HG03045 (cell line): Measurements from ENCODE around the gene MROH2A.

Experiments used
- ATAC-seq: cut with Tn5 transposase; IDR thresholded peaks from one replicate; pipeline ENCODE4 v1.9.1; 2021; ENCODE audit warnings: mild to moderate bottlenecking, moderate library complexity; ENCODE audit not compliant: unreplicated experiment

The MROH2A gene

DNA sequence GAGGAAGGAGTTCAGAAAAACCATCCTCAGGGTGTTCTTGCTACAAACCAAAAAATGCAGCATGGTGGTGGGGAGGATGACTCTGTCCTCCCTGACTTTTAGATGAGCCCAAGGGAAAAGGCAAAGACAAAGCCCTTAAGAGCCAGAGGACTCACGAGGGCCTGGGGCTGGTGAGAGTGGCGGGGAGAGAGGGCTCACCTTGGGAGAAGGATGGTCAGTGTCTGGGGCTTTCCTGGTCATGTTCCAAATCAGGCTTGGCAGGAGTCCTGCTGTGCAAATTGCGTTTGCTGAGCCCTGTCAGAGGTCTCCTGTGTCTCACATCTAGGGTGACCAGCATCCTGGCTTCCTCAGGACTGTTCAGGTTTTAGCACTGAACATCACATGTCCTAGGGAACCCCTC, 13.4 kb upstream of the MROH2A start:
- ATAC-seq: no peak

DNA sequence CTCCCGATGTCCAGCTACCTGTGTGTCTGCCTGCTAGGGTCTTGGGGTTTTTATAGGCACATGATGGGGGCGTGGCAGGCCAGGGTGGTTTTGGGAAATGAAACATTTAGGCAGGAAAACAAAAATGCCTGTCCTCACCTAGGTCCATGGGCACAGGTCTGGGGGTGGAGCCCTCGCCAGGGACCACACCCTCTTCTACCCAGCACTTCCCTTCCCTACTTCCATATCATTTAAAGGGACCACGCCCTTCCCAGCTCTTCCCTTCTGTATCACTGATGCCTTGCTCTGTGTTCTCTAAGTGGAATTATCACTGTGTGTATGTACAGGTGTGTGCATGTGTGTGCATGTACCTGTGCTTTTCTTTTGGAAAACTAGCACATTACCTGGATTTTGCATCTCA, 11.7 kb upstream of the MROH2A start:
- ATAC-seq: no peak

DNA sequence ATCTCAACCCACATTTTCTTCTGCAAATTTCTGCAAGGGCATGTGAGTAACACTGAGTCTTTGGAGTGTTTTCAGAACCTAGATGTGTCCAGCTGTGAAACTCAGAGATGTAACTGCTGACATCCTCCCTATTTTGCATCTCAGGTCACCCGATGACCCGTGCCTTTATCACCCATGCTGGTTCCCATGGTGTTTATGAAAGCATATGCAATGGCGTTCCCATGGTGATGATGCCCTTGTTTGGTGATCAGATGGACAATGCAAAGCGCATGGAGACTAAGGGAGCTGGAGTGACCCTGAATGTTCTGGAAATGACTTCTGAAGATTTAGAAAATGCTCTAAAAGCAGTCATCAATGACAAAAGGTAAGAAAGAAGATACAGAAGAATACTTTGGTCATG, 10.1 kb upstream of the MROH2A start:
- ATAC-seq: no peak

DNA sequence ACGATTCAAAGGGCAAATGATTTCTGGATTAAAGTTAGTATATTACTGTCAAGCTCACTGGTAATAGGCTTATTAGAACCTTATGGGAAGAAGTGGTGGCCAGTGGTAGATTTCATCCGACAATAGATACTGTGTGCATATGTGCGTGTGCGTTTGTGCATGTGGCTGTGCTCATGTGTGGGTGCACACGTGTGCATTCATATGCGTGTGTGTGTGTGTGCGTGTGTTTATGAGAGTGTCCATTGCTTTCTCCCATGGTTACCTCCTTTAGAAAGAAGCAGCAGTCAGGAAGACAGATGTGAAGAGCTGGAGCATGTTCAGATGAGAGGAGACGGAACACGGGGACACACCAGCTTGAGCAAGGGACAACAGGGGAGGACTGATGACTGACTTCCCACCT, 8.9 kb upstream of the MROH2A start:
- no peak for ATAC-seq

DNA sequence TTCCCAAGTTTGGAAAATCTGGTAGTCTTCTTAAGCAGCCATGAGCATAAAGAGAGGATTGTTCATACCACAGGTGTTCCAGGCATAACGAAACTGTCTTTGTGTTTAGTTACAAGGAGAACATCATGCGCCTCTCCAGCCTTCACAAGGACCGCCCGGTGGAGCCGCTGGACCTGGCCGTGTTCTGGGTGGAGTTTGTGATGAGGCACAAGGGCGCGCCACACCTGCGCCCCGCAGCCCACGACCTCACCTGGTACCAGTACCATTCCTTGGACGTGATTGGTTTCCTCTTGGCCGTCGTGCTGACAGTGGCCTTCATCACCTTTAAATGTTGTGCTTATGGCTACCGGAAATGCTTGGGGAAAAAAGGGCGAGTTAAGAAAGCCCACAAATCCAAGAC, 6.0 kb upstream of the MROH2A start:
- ATAC-seq: no peak

DNA sequence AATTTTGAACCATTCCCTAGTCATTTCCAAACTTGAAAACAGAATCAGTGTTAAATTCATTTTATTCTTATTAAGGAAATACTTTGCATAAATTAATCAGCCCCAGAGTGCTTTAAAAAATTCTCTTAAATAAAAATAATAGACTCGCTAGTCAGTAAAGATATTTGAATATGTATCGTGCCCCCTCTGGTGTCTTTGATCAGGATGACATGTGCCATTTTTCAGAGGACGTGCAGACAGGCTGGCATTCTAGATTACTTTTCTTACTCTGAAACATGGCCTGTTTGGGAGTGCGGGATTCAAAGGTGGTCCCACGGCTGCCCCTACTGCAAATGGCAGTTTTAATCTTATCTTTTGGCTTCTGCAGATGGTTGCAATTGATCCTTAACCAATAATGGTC, 5.5 kb upstream of the MROH2A start:
- ATAC-seq: no peak

DNA sequence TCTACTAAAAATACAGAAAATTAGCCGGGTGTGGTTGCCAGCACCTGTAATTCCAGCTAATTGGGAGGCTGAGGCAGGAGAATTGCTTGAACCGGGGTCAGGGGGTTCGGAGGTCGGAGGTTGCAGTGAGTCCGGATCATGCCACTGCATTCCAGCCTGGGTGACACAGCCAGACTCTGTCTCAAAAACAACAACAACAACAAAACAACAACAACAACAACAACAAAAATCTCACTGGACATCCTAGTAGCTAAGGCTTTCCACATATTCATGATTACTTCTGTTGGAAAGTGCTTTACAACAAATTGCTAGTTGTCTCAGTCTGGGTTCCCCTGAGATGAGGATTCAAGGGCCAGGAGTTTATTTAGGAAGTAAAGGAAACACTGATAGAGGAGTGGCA, 4.3 kb upstream of the MROH2A start:
- no peak for ATAC-seq

DNA sequence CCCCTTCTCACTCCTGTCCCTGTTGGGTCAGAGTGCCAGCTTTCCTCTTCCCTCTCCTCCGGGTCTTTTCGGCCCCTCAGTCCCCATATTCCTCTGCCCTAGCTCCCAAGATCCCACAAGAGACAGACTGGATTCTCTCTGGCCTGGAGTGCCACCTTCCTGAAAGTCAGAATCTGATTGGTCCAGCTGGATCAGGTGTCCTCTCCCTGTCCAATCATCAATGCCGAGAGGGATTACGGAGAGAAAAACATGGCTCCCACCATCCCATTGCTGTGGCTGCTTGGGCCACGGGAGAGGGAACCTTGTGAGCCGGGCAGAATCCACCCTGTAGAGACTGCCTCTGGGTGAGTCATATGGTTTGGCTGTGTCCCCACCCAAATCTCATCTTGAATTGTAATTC, 2.7 kb upstream of the MROH2A start:
- ATAC-seq: no peak

DNA sequence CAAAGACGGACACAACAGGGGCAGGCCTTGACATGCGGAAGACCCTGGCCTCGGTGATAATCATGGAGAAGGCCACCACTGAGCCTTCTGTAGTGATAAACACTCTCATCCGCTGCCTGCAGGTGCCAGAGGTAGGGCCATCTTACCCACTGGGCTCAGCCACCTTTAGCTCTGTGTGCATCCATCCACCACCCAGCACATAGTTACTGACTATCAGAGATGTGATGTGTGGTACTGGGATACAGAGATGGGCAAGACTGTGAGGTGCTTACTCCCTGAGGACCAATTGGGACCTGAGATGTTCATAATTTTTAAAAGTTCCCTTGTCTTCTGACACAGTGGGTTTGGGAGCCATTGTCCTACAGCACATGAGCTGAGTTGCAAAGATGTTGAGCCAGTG, 1.6 kb downstream of the MROH2A start:
- ATAC-seq: no peak

DNA sequence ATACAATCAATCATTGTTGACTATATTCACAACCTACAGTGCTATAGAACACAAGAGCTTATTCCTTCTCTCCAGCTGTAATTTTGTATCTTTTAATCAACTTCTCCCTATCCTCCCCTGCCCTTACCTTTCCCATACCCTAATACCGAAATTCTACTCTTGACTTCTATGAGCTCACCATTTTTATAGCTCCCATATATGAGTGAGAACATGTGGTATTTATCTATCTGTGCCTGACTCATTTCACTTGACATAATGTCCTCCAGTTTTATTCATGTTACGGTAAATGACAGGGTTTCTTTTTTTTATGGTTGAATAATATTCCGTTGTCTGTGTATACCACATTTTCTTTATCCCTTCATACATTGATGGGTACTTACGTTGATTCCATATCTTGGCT, 2.6 kb downstream of the MROH2A start:
- ATAC-seq: no peak

DNA sequence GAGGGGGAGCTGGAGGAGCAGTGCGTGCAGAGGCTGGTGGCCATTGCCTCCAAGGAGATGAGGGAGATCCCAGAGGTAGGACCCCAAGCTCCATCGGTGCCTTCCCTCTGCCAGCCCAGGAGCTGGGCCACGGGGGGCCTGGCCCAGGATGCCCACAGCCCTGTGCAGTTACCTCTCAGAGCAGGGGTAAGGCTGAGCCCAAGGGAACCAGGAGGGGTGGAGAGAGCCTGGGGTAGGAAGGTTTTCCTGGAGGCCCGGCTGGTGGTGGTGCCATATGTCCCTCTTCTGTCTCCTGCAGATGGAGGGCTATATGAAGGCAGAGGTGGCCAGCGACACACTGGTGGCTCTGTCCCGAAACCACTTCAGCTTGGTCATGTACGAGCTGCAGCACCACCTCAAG, 11.4 kb downstream of the MROH2A start:
- ATAC-seq: no peak

DNA sequence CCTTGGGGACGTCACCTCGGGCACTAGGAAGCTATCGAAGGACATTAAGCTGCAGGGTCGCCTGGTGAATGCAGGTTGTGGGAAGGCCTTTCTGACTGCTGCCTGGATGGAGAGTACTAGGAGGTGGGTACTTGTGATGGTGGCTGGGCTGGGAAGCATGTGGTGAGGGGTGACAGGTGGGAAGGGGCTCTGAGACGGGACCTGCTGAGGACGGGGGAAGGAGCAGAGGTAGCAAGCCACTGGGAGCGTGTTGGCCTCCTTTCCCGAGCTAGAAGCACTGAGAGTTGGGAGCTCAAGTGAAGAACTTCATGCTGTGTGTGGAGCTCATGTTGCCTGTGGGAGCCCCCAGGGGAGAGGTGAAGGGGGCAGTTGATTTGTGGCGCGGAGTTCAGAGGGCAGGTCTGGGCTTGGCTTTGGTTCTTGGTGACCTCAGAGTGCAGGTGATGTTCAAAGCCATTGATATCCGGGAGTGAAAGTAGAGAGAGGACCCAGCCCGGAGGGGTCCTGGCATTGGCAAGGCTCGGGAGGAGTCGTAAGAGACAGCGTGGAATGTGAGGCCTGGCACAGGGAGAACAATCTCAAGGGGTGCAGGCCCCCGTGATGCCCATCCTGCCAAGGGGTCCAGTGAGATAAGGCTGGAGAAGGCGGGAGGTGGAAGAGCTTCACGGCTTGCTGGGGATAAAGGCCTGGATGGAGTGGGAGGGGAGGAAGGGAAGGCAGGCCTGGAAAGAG, 13.2 kb downstream of the MROH2A start:
- ATAC-seq: no peak

DNA sequence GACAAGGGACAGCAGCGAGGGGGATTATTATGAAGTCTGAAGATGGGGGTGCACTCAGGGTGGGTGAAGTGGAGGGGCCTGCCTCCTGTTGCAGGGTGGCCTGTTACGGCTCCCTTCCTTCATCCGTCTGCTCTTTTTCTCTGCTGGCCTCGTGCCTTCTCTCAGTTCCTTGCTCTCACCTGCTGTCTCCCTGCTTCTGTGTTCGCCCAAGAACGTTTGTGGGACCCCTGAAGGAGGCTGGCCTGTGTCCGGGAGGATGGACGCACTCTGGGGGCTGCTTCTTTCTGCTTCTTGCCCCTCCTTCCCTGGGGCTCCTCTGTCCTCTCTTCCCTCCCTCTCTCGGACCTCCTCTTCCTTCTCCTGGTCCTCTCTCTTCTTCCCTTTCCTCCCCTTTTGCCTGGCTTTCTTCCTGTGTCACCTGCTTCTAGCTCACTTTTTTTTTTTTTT, 13.8 kb downstream of the MROH2A start:
- ATAC-seq: no peak

DNA sequence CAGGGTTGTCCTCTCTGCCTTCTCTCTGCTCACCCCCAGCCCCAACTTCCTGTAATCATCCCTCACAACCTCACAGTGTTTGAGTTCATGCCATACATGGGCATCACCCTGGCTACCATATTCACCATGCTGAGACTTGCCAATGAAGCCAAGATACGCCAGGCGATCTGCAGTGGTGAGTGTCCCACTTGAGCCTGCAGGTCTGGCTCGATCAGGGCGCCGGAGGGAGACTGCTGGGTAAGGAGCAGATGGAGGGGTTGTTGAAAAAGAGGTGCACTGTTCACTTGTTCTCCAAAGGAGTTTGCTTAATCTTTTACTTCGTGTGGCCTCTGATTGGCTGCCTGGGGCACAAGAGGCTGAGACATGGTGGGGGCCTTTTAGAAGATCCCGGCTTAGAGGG, 14.6 kb downstream of the MROH2A start:
- no peak for ATAC-seq

DNA sequence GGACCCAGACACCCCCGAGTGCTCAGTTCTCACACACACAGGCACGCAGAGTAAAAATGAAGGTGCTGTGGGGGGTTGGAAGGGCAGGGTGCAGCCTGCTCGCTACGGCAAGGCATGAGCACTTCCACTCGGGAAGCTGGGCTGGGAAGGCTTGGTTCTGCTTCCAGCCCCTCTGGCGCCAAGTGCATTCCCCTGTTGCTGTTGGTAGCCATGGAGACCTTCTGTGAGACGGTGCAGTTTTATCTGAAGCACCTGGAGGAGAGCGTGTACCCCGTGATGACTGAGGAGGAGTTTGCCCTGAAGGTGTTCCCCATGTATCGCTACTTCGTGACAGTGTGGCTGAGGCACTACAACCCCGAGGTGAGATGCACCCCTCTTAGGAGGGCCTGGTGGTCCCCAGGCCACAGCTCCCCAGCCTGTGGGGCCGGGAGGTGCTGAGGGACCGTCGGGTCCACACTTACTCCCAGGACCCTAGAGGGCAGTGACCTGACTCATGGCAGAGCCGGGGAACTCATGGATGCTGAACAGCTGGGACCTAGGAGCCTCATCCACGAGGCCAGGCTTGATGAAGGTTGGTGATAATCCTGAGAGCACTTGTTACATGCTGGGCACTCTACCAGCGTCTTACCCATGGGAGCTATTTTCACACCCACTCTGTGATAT, 15.5 kb downstream of the MROH2A start:
- ATAC-seq: no peak

DNA sequence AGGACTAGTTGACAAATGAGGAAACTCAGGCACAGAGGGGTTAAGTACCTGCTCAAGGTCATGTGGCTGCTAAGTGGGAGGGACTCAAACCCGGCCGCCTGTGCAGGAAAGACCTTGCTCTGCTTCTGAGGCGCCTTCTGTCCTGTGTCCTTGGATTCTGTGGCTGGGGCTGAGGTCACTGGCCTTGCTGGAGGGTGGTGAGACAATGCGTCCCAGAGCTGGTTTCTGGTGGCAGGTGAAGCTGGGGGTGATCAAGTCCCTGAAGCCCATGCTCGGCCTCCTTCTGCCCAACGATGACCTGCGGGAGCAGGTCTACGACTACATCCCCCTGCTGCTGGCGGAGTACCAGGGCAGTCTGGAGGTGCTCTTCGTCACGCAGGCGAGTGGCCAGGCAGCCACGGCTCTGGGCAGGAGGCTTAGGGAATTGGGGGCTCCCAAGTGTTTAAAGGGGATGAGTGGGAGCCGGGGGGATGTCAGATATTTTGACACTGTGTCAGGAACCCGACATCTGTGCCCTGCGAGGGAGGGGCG, 16.1 kb downstream of the MROH2A start:
- no peak for ATAC-seq

DNA sequence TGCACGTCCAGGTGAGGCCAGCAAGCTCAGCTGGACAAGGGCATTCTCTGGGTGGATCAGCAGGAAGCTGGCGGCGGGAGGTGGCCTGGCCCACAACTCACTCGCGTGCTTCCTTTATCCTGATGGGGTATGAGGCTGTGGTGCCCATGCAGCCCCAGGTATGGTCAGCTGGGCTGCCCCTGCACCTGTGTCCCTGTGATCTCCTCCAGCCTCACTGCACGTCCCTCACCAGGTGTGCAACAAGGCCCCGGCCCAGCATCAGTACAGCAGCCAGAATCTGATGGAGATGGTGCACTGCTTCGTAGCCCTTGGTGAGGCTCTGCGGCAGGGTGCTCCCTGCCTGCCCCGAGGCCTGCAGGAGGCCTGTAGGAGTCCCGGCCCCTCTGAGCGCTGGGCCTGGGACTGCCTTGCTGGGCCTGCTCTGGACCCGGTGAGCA, 17.6 kb downstream of the MROH2A start:
- ATAC-seq: no peak

DNA sequence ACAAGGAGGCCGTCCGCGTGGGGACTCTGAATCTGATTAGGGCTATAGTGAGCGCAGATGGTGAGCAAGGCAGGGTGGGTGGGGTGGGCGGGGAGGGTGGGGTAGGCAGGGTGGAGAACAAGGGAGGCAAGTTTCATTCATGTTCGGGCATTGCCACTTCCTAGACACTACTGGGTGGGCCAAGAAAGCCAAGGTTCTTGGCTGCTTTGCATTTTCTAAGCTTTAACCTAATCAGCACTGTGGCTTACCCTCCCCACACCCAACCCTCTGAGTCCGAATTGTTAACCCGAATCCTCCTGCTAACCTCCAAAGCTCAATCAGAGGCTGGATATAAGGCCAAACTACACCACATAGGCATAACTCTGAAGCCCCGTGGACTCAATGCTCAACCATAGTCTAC, 18.1 kb downstream of the MROH2A start:
- no peak for ATAC-seq

DNA sequence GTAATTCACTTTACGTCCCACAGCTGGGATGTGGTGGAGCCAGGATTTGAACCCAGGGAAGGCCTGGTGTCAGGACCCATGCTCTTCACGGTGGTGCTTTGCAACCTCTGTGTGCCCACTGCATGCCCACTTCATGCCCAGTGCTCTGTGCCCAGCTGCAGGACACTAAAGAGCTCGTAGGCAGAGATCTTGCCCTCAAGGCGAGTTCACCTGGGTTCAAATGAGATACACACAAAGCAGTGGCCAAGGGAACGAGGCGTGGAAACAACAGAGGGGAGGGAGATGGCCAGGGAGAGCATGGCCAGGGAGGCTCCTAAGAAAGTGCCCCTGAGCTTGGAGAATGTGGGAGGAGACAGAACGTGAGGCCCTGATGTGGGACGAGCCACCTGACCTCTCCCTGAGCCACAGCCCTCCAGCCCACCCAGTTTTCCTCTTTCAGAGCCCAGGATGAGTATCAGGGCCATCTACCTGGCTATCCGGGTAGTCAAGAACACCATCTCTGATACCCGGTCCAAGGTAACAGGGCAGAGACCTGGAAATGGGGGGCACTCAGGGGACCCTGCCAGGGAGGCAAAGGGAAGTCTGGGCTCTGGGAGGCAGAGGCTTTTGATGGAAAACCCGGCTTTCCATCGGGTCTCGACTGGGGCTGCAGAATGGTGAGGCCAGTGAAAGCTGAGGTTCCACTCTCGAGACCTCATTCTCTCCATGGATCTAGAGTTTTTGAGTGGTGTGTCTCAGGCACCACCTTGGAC, 20.4 kb downstream of the MROH2A start:
- ATAC-seq: no peak

DNA sequence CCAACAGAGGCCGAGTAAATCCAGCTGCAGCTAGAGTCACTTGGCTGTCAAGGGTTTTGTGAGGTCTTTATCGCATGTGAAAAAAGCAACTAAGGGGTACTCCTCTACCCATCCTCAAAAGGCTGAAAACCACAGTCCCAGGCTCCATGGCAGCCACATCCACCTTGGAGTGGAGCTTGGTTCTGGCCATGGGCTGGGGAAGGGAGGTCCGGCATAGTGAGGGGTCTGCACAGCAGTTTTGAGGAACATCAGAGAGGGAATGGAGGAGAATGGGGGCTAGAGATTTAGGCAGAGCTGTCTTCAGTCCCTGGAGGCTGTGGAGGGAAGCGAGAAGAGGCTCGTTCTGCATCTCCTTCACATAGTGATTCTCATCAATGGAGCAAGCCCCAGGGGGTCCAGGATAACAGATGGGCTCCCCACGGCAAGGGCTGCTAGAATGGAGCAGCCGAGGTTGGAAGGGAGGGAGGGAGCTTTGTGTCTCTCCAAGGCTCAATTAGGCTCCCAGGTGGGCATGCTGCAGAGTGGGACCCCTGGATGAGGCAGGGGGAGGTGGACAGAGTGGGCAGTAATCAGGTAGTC, 21.0 kb downstream of the MROH2A start:
- ATAC-seq: no peak

DNA sequence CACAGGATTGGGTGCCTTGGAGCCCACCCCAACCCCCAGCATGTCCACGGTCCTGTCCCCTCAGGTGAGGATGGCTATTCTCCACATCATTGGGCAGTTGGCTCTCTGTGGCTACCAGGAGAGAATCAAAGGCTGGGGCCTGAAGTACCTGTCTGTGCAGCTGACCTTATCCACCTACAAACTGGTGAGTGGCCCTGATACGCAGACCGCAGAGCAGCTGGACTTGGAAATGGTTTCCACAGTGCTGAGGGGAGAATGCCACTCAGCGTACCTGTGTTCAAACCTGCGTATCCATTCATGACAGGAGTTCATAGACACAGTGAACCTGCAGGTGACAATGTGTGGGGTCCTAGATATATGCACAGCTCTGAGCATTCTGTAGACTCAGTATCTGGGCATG, 21.6 kb downstream of the MROH2A start:
- ATAC-seq: no peak
